HCT116 (cell line): ENCODE data around the gene CALHM4. TPM values are rescaled to one million over a fixed set of nuclear protein-coding genes. Genes with fewer than 3 reads are reported as not detected.

Experiments
- ATAC-seq: fragments of 200-7000 bp; cut with Tn5 transposase; 2 replicates; pipeline ENCODE4 v1.9.1; 2020; ENCODE audit warnings: mild to moderate bottlenecking, moderate library complexity
- BruUV-seq: library from RNA; stranded (reverse); fragments of 400-500 nt; replicated peaks from 2 replicates; lab custom pipeline; 2021; lab: Mats Ljungman, UMichigan
- CTCF ChIA-PET: fragments of 300-600 bp; sonication (Branson Sonifier 250); formaldehyde crosslinking; loops from one replicate; lab custom pipeline; 2021; ENCODE audit warnings: antibody characterized with exemption; lab: Charles Lee
- POLR2A ChIA-PET: fragments of 300-600, 350-600 bp; sonication (Branson Sonifier 250); formaldehyde crosslinking; loops from one replicate; lab custom pipeline; 2021; ENCODE audit warnings: antibody characterized with exemption; lab: Charles Lee
- RAD21 ChIA-PET, 2 experiments: fragments of 300-600 bp; sonication (Branson Sonifier 250); formaldehyde crosslinking; loops; one replicate each; lab custom pipeline; 2023; ENCODE audit warnings: low total read pairs in 2 of 2; ENCODE audit not compliant: uncharacterized antibody in 2 of 2, unreplicated experiment in 2 of 2, low non-redundant PET in 1 of 2; lab: Charles Lee
- DNase-seq: peaks from one replicate; pipeline ENCODE4 v3.0.0-alpha.2; 2010; ENCODE audit warnings: low read depth, low spot score
- H2AFZ ChIP-seq: fragments of 200-600 bp; shearing (Covaris generic), sonication (generic); 2 replicates; pipeline ENCODE4 v1.6.1; 2017; ENCODE audit warnings: low read depth, mixed run types, mixed read lengths, antibody characterized with exemption, low read length; ENCODE audit not compliant: poor library complexity, severe bottlenecking
- H3K27ac ChIP-seq: 2 replicates; pipeline ENCODE4 v1.5.1; 2012; ENCODE audit warnings: low read depth, low read length
- H3K27me3 ChIP-seq: fragments of 200-600 bp; sonication (generic); 2 replicates; pipeline ENCODE4 v1.6.1; 2016; ENCODE audit warnings: mixed run types, low read length, mixed read lengths; ENCODE audit not compliant: insufficient read depth
- H3K36me3 ChIP-seq, 2 experiments: fragments of 200-500 bp in 1 of 2; fragments of 200-600 bp in 1 of 2; sonication (Bioruptor generic) in 1 of 2; sonication (generic) in 1 of 2; 2 replicates each; pipeline versions ENCODE4 v1.5.1 to v1.6.1; 2014 to 2016; ENCODE audit warnings: low read length in 2 of 2, inconsistent platforms in 1 of 2, mixed read lengths in 1 of 2, mixed run types in 1 of 2; ENCODE audit not compliant: insufficient read depth in 2 of 2, control insufficient read depth in 1 of 2
- H3K4me1 ChIP-seq, 2 experiments: fragments of 200-600 bp in 1 of 2; sonication (generic) in 1 of 2; 2 replicates each; pipeline versions ENCODE4 v1.5.1 to v1.6.1; 2012 to 2017; ENCODE audit warnings: low read length in 2 of 2, inconsistent platforms in 1 of 2, mild to moderate bottlenecking in 1 of 2, mixed read lengths in 1 of 2, mixed run types in 1 of 2, moderate library complexity in 1 of 2; ENCODE audit not compliant: insufficient read depth in 2 of 2, control insufficient read depth in 1 of 2
- H3K4me2 ChIP-seq: fragments of 200-600 bp; sonication (generic); 2 replicates; pipeline ENCODE4 v1.6.1; 2017; ENCODE audit warnings: mixed run types, low read length, mixed read lengths
- H3K4me3 ChIP-seq, 2 experiments: fragments of 200-600 bp in 1 of 2; sonication (generic) in 1 of 2; replicated peaks in 1 of 2; 2 replicates each; pipeline ENCODE4 v1.5.1; 2011 to 2016; ENCODE audit warnings: low read length in 2 of 2, control low read depth in 1 of 2, low read depth in 1 of 2, mild to moderate bottlenecking in 1 of 2, mixed read lengths in 1 of 2, mixed run types in 1 of 2
- H3K79me2 ChIP-seq: fragments of 200-600 bp; sonication (generic); 2 replicates; pipeline ENCODE4 v1.6.1; 2017; ENCODE audit warnings: mild to moderate bottlenecking, mixed run types, low read length, moderate library complexity, mixed read lengths; ENCODE audit not compliant: insufficient read depth
- H3K9ac ChIP-seq: fragments of 200-600 bp; sonication (generic); 2 replicates; pipeline ENCODE4 v1.6.1; 2016; ENCODE audit warnings: low read length, mixed read lengths
- H3K9me2 ChIP-seq: fragments of 200-600 bp; sonication (generic), shearing (Covaris generic); 2 replicates; pipeline ENCODE4 v1.6.1; 2017; ENCODE audit warnings: mixed run types, mild to moderate bottlenecking, moderate library complexity; ENCODE audit not compliant: insufficient read depth
- H3K9me3 ChIP-seq, 2 experiments: fragments of 200-500 bp in 1 of 2; fragments of 200-600 bp in 1 of 2; sonication (Bioruptor generic) in 1 of 2; sonication (generic) in 1 of 2; 2 replicates each; pipeline ENCODE4 v1.6.1; 2014 to 2017; ENCODE audit warnings: low read length in 2 of 2, mixed read lengths in 2 of 2, inconsistent platforms in 1 of 2, low read depth in 1 of 2, mild to moderate bottlenecking in 1 of 2, mixed run types in 1 of 2, moderate library complexity in 1 of 2; ENCODE audit not compliant: control insufficient read depth in 1 of 2, insufficient read depth in 1 of 2
- H4K20me1 ChIP-seq: fragments of 200-600 bp; sonication (generic), shearing (Covaris generic); 2 replicates; pipeline ENCODE4 v1.6.1; 2017; ENCODE audit warnings: mixed run types, mild to moderate bottlenecking, moderate library complexity; ENCODE audit not compliant: insufficient read depth
- CBX3 ChIP-seq: IDR thresholded peaks from 2 replicates; pipeline ENCODE4 v1.6.1; 2012; ENCODE audit warnings: low read depth
- EGR1 ChIP-seq: IDR thresholded peaks from 2 replicates; pipeline ENCODE4 v1.6.1; 2012; ENCODE audit warnings: low read depth
- POLR2AphosphoS5 ChIP-seq: IDR thresholded peaks from 2 replicates; pipeline ENCODE4 v1.6.1; 2011; ENCODE audit warnings: mild to moderate bottlenecking, low read depth, low read length, moderate library complexity
- SP1 ChIP-seq: IDR thresholded peaks from 2 replicates; pipeline ENCODE4 v1.6.1; 2012; ENCODE audit warnings: low read depth
- intact Hi-C: fragments of 100-400 bp; cut with micrococcal nuclease; formaldehyde crosslinking; loops from 2 replicates; pipeline ENCODE4 v1.10.0; 2022
- total RNA-seq: library from RNA; stranded (reverse); gene quantifications from one replicate; pipeline ENCODE4 v1.2.1, GENCODE V29; 2021; ENCODE audit not compliant: unreplicated experiment
- TF ChIP-seq, protein P1 (sequence below): IDR thresholded peaks from 2 replicates; pipeline ENCODE4 v1.6.1; 2011; ENCODE audit warnings: mild to moderate bottlenecking, low read length, moderate library complexity; ENCODE audit not compliant: insufficient replicate concordance; ENCODE audit errors: extremely low read depth
- TF ChIP-seq, protein P2 (sequence below), 3 experiments: fragments of 200-600 bp in 1 of 3; sonication (generic) in 1 of 3; IDR thresholded peaks in 2 of 3; conservative IDR thresholded peaks in 1 of 3; 2 replicates each; pipeline ENCODE4 v1.5.1; 2012 to 2017; ENCODE audit warnings: low read depth in 2 of 3, low read length in 2 of 3, antibody characterized with exemption in 1 of 3, borderline replicate concordance in 1 of 3, control low read depth in 1 of 3, mild to moderate bottlenecking in 1 of 3, mixed read lengths in 1 of 3, mixed run types in 1 of 3, moderate library complexity in 1 of 3; ENCODE audit not compliant: insufficient read depth in 1 of 3
- TF ChIP-seq, protein P3 (sequence below): IDR thresholded peaks from 2 replicates; pipeline ENCODE4 v1.6.1; 2012; ENCODE audit warnings: low read depth

Gene CALHM4
- total RNA-seq, 1 experiment from 2014 or later, result not detected

DNA sequence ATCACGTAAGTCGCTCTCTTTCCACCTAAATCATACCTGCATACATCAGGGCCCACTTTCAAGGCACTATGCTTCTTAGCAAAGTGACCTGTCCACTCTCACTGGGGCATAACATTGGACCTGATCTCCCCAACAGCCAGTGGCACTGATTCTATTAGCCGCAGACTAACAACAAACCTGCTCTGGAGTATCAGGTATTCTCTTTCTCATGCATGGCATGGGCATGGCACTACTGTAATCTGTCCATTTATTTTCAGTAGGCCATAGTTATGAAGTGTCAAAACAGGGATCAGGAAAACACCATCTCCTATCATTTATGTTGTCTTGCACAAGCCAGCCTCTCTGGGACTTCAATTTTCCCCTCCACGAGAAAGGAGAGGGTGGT is 8.5 kb downstream of the CALHM4 start:
- Histone ChIP-seq H3K4me2 (no peak overlapping the region), H3K27me3 (no peaks in the 10 kb centered on the region), H3K9ac (no peak overlapping the region), H3K9me3 (no peaks in the 10 kb centered on the region), H3K9me2 (no peaks in the 10 kb centered on the region), H3K36me3 (no peaks in the 10 kb centered on the region), H4K20me1 (no peaks in the 10 kb centered on the region)
- intact Hi-C loops, result no loop called here
- BruUV-seq, result no TSS peak
- no peak for ATAC-seq
- no peak for DNase-seq
- TF ChIP-seq SP1, result no peak
- TF ChIP-seq, protein P1, sequence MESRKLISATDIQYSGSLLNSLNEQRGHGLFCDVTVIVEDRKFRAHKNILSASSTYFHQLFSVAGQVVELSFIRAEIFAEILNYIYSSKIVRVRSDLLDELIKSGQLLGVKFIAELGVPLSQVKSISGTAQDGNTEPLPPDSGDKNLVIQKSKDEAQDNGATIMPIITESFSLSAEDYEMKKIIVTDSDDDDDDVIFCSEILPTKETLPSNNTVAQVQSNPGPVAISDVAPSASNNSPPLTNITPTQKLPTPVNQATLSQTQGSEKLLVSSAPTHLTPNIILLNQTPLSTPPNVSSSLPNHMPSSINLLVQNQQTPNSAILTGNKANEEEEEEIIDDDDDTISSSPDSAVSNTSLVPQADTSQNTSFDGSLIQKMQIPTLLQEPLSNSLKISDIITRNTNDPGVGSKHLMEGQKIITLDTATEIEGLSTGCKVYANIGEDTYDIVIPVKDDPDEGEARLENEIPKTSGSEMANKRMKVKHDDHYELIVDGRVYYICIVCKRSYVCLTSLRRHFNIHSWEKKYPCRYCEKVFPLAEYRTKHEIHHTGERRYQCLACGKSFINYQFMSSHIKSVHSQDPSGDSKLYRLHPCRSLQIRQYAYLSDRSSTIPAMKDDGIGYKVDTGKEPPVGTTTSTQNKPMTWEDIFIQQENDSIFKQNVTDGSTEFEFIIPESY, result no peak
- TF ChIP-seq, all 23 proteins: peak for 0
- POLR2A ChIA-PET, result no interaction called here
- Histone ChIP-seq H2AFZ (no peak overlapping the region), H3K79me2 (no peaks in the 10 kb centered on the region), H3K4me3 (no peak overlapping the region), H3K4me1 (peaks cover 3 to 18% of the 10 kb centered on the region in 2 experiments; a peak in 3 of 4 replicates), H3K27ac (no peak overlapping the region)
- RAD21 ChIA-PET, result no interaction called here
- CTCF ChIA-PET, result interaction anchor here (1.6 to 1.8 kb wide), 2 partner anchors 274 to 293 kb away, joined by 8 read pairs; no protein-coding TSS in a partner anchor

DNA sequence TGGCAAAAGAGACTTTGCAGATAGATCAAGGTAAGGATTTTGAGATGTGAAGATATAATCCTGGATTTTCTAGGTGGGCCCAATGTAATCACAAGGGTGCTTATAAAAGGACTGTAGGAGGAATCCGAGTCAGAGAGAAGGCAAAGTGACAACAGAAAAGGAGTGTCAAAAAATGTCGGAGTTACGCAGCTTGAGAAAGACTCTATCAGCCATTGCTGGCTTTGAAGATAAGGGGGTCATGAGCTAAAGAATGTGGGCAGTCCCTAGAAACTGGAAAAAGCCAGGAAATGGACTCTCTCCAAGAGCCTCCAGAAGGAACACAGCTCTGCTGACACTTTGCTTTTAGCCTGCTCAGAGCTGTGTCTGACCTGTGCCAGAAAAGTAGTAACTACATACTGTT is 9.1 kb downstream of the CALHM4 start:
- POLR2A ChIA-PET, result no interaction called here

More for the DNA sequence above, 9.1 kb downstream of the CALHM4 start:
- Histone ChIP-seq H3K27ac (no peak overlapping the region), H3K4me2 (no peak overlapping the region), H3K36me3 (no peaks in the 10 kb centered on the region), H2AFZ (no peak overlapping the region), H3K4me1 (peaks cover 3 to 12% of the 10 kb centered on the region in 2 experiments; a peak in 3 of 4 replicates), H3K9me2 (no peaks in the 10 kb centered on the region)
- BruUV-seq, result no TSS peak
- RAD21 ChIA-PET, result no interaction called here
- TF ChIP-seq EGR1 (no peak), CBX3 (no peak), POLR2AphosphoS5 (no peak)
- TF ChIP-seq, protein P2, sequence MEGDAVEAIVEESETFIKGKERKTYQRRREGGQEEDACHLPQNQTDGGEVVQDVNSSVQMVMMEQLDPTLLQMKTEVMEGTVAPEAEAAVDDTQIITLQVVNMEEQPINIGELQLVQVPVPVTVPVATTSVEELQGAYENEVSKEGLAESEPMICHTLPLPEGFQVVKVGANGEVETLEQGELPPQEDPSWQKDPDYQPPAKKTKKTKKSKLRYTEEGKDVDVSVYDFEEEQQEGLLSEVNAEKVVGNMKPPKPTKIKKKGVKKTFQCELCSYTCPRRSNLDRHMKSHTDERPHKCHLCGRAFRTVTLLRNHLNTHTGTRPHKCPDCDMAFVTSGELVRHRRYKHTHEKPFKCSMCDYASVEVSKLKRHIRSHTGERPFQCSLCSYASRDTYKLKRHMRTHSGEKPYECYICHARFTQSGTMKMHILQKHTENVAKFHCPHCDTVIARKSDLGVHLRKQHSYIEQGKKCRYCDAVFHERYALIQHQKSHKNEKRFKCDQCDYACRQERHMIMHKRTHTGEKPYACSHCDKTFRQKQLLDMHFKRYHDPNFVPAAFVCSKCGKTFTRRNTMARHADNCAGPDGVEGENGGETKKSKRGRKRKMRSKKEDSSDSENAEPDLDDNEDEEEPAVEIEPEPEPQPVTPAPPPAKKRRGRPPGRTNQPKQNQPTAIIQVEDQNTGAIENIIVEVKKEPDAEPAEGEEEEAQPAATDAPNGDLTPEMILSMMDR (IDR thresholded peaks at IDR 0.05 in 2 of 3, conservative IDR thresholded peaks at IDR 0.05 in 1 of 3; ENCODE audit: borderline replicate concordance in 1 of 3, insufficient read depth in 1 of 3, low read depth in 2 of 3, low read length in 2 of 3), result no peak
- TF ChIP-seq, protein P3, sequence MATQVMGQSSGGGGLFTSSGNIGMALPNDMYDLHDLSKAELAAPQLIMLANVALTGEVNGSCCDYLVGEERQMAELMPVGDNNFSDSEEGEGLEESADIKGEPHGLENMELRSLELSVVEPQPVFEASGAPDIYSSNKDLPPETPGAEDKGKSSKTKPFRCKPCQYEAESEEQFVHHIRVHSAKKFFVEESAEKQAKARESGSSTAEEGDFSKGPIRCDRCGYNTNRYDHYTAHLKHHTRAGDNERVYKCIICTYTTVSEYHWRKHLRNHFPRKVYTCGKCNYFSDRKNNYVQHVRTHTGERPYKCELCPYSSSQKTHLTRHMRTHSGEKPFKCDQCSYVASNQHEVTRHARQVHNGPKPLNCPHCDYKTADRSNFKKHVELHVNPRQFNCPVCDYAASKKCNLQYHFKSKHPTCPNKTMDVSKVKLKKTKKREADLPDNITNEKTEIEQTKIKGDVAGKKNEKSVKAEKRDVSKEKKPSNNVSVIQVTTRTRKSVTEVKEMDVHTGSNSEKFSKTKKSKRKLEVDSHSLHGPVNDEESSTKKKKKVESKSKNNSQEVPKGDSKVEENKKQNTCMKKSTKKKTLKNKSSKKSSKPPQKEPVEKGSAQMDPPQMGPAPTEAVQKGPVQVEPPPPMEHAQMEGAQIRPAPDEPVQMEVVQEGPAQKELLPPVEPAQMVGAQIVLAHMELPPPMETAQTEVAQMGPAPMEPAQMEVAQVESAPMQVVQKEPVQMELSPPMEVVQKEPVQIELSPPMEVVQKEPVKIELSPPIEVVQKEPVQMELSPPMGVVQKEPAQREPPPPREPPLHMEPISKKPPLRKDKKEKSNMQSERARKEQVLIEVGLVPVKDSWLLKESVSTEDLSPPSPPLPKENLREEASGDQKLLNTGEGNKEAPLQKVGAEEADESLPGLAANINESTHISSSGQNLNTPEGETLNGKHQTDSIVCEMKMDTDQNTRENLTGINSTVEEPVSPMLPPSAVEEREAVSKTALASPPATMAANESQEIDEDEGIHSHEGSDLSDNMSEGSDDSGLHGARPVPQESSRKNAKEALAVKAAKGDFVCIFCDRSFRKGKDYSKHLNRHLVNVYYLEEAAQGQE, result no peak
- TF ChIP-seq, all 23 proteins: peak for 0
- H3K9ac ChIP-seq, result no peak overlapping the region
- no peaks in the 10 kb centered on the region for H3K27me3 ChIP-seq
- intact Hi-C loops, result no loop called here
- no peaks in the 10 kb centered on the region for H4K20me1 ChIP-seq
- CTCF ChIA-PET, result interaction anchor here (0.9 to 1.8 kb wide), 5 partner anchors 21 to 345 kb away, joined by 3 to 8 read pairs (median 4); partner anchors contain the start of gene TSPYL1
- H3K9me3 ChIP-seq, result no peaks in the 10 kb centered on the region
- no peak overlapping the region for H3K4me3 ChIP-seq
- ATAC-seq (no peak), DNase-seq (no peak)
- H3K79me2 ChIP-seq, result no peaks in the 10 kb centered on the region
